ENCODE measurements around the gene NCKAP1. TPM values are rescaled to one million over a fixed set of nuclear protein-coding genes. Genes with fewer than 3 reads are reported as not detected.
"Not testable (repeated sequence)": the region's sequence is repeated elsewhere in the genome, so short reads cannot be mapped to it uniquely, and the experiment has no call there.

Gene NCKAP1
- polyA plus RNA-seq, 10 donors: 78.1 to 122 (median 95.8) TPM

- DNase-seq: peak; percentile 18 to 80 (median 36)
Measured at GRCh38 chr2:182915369-182916326, 122.6 kb downstream of the NCKAP1 start.

- DNase-seq: no peak
Measured at GRCh38 chr2:182914852-182915251, 123.4 kb downstream of the NCKAP1 start.

- DNase-seq: no peak
Measured at GRCh38 chr2:182913064-182913463, 125.2 kb downstream of the NCKAP1 start.

GRCh38 chr2:182912518-182912915, 125.7 kb downstream of the NCKAP1 start:
- DNase-seq: no peak

- no peak for DNase-seq
Measured at GRCh38 chr2:182911813-182912517, 126.3 kb downstream of the NCKAP1 start.

GRCh38 chr2:182910965-182911364, 127.3 kb downstream of the NCKAP1 start:
- DNase-seq: no peak

- DNase-seq: peak; percentile 15 to 33 (median 18)
Measured at GRCh38 chr2:182907081-182907830, 131.0 kb downstream of the NCKAP1 start.

GRCh38 chr2:182906454-182906853, 131.8 kb downstream of the NCKAP1 start:
- no peak for DNase-seq

- DNase-seq: no peak
Measured at GRCh38 chr2:182904844-182905243, 133.4 kb downstream of the NCKAP1 start.

- DNase-seq: no peak
Measured at GRCh38 chr2:182903566-182903965, 134.7 kb downstream of the NCKAP1 start.

GRCh38 chr2:182901748-182902147, 136.5 kb downstream of the NCKAP1 start:
- no peak for DNase-seq

GRCh38 chr2:182898718-182899117, 139.5 kb downstream of the NCKAP1 start:
- DNase-seq: no peak

GRCh38 chr2:182897137-182897536, 141.1 kb downstream of the NCKAP1 start:
- DNase-seq: no peak

- no peak for DNase-seq
Measured at GRCh38 chr2:182895798-182896197, 142.5 kb downstream of the NCKAP1 start.

GRCh38 chr2:182895169-182895568, 143.1 kb downstream of the NCKAP1 start:
- no peak for DNase-seq

GRCh38 chr2:182894174-182894573, 144.1 kb downstream of the NCKAP1 start:
- no peak for DNase-seq

- no peak for DNase-seq
Measured at GRCh38 chr2:182893666-182894065, 144.6 kb downstream of the NCKAP1 start.

- not testable (repeated sequence) for DNase-seq
Measured at GRCh38 chr2:182893035-182893434, 145.2 kb downstream of the NCKAP1 start.

GRCh38 chr2:182891611-182892010, 146.6 kb downstream of the NCKAP1 start:
- DNase-seq: no peak

- no peak for DNase-seq
Measured at GRCh38 chr2:182890773-182891378, 147.4 kb downstream of the NCKAP1 start.

GRCh38 chr2:182890305-182890704, 148.0 kb downstream of the NCKAP1 start:
- DNase-seq: no peak
